Gastroesophageal sphincter (tissue), 4 donors: ENCODE results near the gene POLR2L. TPM values are rescaled to one million over a fixed set of nuclear protein-coding genes. Genes with fewer than 3 reads are reported as not detected.
A peak's percentile ranks its signal among the peaks of the same experiment; 100 is the strongest.

Experiments
- ATAC-seq: fragments of 150-250 bp; one replicate; pipeline ENCODE4 v1.9.1; 2016; ENCODE audit warnings: mild to moderate bottlenecking, moderate library complexity
- H3K27ac ChIP-seq, 4 donors: fragments of 200-600 bp; sonication (generic) in 3 of 4; 1 replicate in 3 of 4; 2 replicates in 1 of 4; pipeline ENCODE4 v1.5.1; 2016 to 2019
- H3K27me3 ChIP-seq: fragments of 200-600 bp; sonication (generic); one replicate; pipeline ENCODE4 v1.5.1; 2019
- H3K36me3 ChIP-seq, 2 donors: fragments of 200-600 bp; sonication (generic); one replicate each; pipeline ENCODE4 v1.5.1; 2019; ENCODE audit warnings: control low read depth in 1 of 2
- H3K4me1 ChIP-seq, 3 donors: fragments of 200-600 bp; sonication (generic); 1 replicate in 2 of 3; 2 replicates in 1 of 3; pipeline ENCODE4 v1.5.1; 2016 to 2019; ENCODE audit warnings: control low read depth in 2 of 3
- H3K4me3 ChIP-seq, 2 donors: fragments of 200-600 bp; sonication (generic); one replicate each; pipeline ENCODE4 v1.5.1; 2019; ENCODE audit warnings: mild to moderate bottlenecking in 1 of 2, moderate library complexity in 1 of 2
- H3K9me3 ChIP-seq, 3 donors: fragments of 200-600 bp; sonication (generic); one replicate each; pipeline ENCODE4 v1.5.1; 2017 to 2019; ENCODE audit warnings: control low read depth in 2 of 3
- CTCF ChIP-seq, 4 experiments: fragments of 200-600 bp in 2 of 4; fragments of 450-650 bp in 2 of 4; sonication (generic) in 1 of 4; IDR thresholded peaks; one replicate each; pipeline ENCODE4 v1.5.1; 2017 to 2019; ENCODE audit warnings: antibody characterized with exemption in 4 of 4, mild to moderate bottlenecking in 2 of 4, moderate library complexity in 2 of 4
- EP300 ChIP-seq: sonication (generic); formaldehyde crosslinking; IDR thresholded peaks from one replicate; pipeline ENCODE4 v1.6.1; 2017; ENCODE audit warnings: antibody characterized with exemption, mild to moderate bottlenecking
- POLR2A ChIP-seq, 2 donors: fragments of 450-650 bp; IDR thresholded peaks; one replicate each; pipeline ENCODE4 v1.6.1; 2017; ENCODE audit warnings: antibody characterized with exemption in 2 of 2, mild to moderate bottlenecking in 2 of 2, moderate library complexity in 1 of 2
- POLR2AphosphoS5 ChIP-seq: sonication (generic); formaldehyde crosslinking; IDR thresholded peaks from one replicate; pipeline ENCODE4 v1.6.1; 2017; ENCODE audit warnings: antibody characterized with exemption
- WGBS, 2 donors: methylation state at CpG; one replicate each; pipeline ENCODE4 v1.1.5; 2018; ENCODE audit warnings: low coverage in 1 of 2; 5-methylcytosine and 5-hydroxymethylcytosine counted together
- total RNA-seq, 4 donors: library from RNA; depleted of rRNA; stranded (reverse); fragments of >200 nt; gene quantifications; one replicate each; pipeline ENCODE4 v1.1.0, GENCODE V29; 2016

POLR2L gene
- total RNA-seq, 4 donors from 2014 or later, result 65.5 to 86.0 (median 71.8) TPM

- Histone ChIP-seq H3K9me3 (no peaks in the 10 kb centered on the region), H3K36me3 (peaks cover 0 to 37% of the 10 kb centered on the region in 2 donors), H3K27ac (peak overlapping the region in 3 of 4 donors; percentile 8 to 98 (median 95)), H3K27me3 (no peaks in the 10 kb centered on the region), H3K4me1 (peaks cover 0 to 43% (median 23%) of the 10 kb centered on the region in 3 donors), H3K4me3 (peak overlapping the region in 1 of 2 donors; percentile 99)
- no peak for ATAC-seq
- 80% methylated on average over 1 of the region's 14 CpGs; no CpG with 5 or more reads in 1 of the 2 donors for WGBS, 2 donors
- TF ChIP-seq POLR2AphosphoS5 (no peak), CTCF (IDR thresholded peaks at IDR 0.05) (no peak), POLR2A (IDR thresholded peaks at IDR 0.05) (no peak), EP300 (no peak)
These were observed 30.7 kb downstream of the POLR2L start for GRCh38 chr11:811446-812245.

DNA sequence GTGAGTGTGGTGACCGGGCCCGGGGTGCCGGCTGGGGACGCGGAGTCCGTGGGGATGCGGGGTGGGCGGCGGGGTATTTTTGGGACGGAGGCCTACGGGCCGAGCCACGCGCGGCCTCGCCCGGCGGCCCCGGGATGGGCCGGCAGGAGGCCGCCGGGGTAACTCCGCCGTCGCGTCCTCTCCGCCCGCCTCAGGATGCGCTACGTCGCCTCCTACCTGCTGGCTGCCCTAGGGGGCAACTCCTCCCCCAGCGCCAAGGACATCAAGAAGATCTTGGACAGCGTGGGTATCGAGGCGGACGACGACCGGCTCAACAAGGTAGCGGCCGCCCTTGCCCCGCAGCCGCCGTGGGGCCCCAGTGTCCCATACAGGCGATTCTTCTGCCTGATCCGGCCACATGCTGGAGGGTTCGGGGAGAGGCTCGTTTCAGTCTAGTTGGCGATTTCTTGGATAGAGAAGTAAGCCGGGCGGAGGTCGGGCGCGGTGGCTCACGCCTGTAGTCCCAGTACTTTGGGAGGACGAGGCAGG is 32.2 kb downstream of the POLR2L start:
- no peak for ATAC-seq
- 0% methylated on average over 2 of the region's 55 CpGs; no CpG with 5 or more reads in 1 of the 2 donors for WGBS, 2 donors

GRCh38 chr11:809287-810039 is 32.9 kb downstream of the POLR2L start, which contains the start of gene RPLP2:
Gene RPLP2, plus strand, starts transcription at chr11:809967. Its CDS starts 268 bp downstream, at chr11:810235.
- no peaks in the 10 kb centered on the region for H3K27me3 ChIP-seq
- peak; percentile 95 for ATAC-seq
- 0% methylated on average over 5 of the region's 81 CpGs; no CpG with 5 or more reads in 1 of the 2 donors for WGBS, 2 donors

More for the DNA sequence above, 32.2 kb downstream of the POLR2L start:
- H3K4me1 ChIP-seq, result peaks cover 0 to 56% (median 27%) of the 10 kb centered on the region in 3 donors
- H3K9me3 ChIP-seq, result no peaks in the 10 kb centered on the region
- H3K36me3 ChIP-seq, result peaks cover 0 to 37% of the 10 kb centered on the region in 2 donors
- H3K4me3 ChIP-seq, result peak overlapping the region; percentile 58 to 99
- TF ChIP-seq POLR2A (IDR thresholded peaks at IDR 0.05) (no peak), CTCF (IDR thresholded peaks at IDR 0.05) (peak in 3 of 4 experiments; percentile 25 to 41 (median 31)), POLR2AphosphoS5 (no peak), EP300 (no peak)
- H3K27me3 ChIP-seq, result no peaks in the 10 kb centered on the region
- H3K27ac ChIP-seq, result peak overlapping the region; percentile 72 to 98 (median 96)

More at GRCh38 chr11:809287-810039, 32.9 kb downstream of the POLR2L start, which contains the start of gene RPLP2:
- Histone ChIP-seq H3K4me1 (peaks cover 0 to 62% (median 32%) of the 10 kb centered on the region in 3 donors), H3K9me3 (no peaks in the 10 kb centered on the region), H3K36me3 (peaks cover 0 to 33% of the 10 kb centered on the region in 2 donors), H3K27ac (peak within 1 kb of the TSS; percentile 72 to 98 (median 96)), H3K4me3 (peak within 1 kb of the TSS; percentile 58 to 99)
- peak in 1 of 4 experiments; percentile 16 for TF ChIP-seq CTCF (IDR thresholded peaks at IDR 0.05)
- TF ChIP-seq EP300, result no peak
- TF ChIP-seq POLR2AphosphoS5, result peak; percentile 99
- TF ChIP-seq POLR2A (IDR thresholded peaks at IDR 0.05), result peak; percentile 80 to 91
